ENCODE data around the gene USP48.

DNA sequence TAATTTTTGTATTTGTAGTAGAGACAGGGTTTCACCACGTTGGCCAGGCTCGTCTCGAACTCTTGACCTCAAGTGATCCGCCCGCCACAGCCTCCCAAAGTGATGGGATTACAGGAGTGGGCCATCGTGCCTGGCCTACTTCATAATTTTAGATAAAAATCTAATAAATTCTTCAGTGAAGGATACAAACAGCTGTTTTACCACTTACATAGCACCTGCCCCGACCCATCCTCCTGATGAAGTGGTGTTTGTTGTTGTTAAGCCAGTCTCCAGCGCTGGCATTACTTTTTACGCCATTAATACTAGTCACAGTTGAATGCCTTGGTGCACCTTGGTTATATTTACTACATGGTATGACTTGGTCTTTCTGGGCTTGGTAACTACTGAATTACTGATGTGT, 101.5 kb downstream of the USP48 start:
- TF ChIP-seq, protein P1, sequence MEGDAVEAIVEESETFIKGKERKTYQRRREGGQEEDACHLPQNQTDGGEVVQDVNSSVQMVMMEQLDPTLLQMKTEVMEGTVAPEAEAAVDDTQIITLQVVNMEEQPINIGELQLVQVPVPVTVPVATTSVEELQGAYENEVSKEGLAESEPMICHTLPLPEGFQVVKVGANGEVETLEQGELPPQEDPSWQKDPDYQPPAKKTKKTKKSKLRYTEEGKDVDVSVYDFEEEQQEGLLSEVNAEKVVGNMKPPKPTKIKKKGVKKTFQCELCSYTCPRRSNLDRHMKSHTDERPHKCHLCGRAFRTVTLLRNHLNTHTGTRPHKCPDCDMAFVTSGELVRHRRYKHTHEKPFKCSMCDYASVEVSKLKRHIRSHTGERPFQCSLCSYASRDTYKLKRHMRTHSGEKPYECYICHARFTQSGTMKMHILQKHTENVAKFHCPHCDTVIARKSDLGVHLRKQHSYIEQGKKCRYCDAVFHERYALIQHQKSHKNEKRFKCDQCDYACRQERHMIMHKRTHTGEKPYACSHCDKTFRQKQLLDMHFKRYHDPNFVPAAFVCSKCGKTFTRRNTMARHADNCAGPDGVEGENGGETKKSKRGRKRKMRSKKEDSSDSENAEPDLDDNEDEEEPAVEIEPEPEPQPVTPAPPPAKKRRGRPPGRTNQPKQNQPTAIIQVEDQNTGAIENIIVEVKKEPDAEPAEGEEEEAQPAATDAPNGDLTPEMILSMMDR (IDR thresholded peaks at IDR 0.05; ENCODE audit: low read length) = no peak
- TF ChIP-seq EZH2 (optimal IDR thresholded peaks at IDR 0.05; ENCODE audit: low read depth, low read length) = no peak
